ENCODE measurements around the gene BOC.

BOC gene

GRCh38 chr3:113269661-113270060 is 58.3 kb downstream of the BOC start:
- DNase-seq (ENCODE audit: low read depth in 2 of 2), result no peak

GRCh38 chr3:113270068-113270467 is 58.7 kb downstream of the BOC start:
- no peak for DNase-seq (ENCODE audit: low read depth in 2 of 2)

GRCh38 chr3:113270786-113271185 is 59.4 kb downstream of the BOC start:
- DNase-seq (ENCODE audit: low read depth in 2 of 2), result no peak

- DNase-seq (ENCODE audit: low read depth in 2 of 2), result no peak
These were observed 59.8 kb downstream of the BOC start for GRCh38 chr3:113271189-113271588.

- DNase-seq (ENCODE audit: low read depth in 2 of 2), result no peak
These were observed 60.4 kb downstream of the BOC start for GRCh38 chr3:113271594-113272384.

- DNase-seq (ENCODE audit: low read depth in 2 of 2), result no peak
These were observed 61.0 kb downstream of the BOC start for GRCh38 chr3:113272385-113272779.

- DNase-seq (ENCODE audit: low read depth in 2 of 2), result no peak
These were observed 61.7 kb downstream of the BOC start for GRCh38 chr3:113273011-113273410.

GRCh38 chr3:113273604-113274378 is 62.4 kb downstream of the BOC start:
- no peak for DNase-seq (ENCODE audit: low read depth in 2 of 2)

- DNase-seq (ENCODE audit: low read depth in 2 of 2), result no peak
These were observed 63.3 kb downstream of the BOC start for GRCh38 chr3:113274425-113275257.

GRCh38 chr3:113275258-113275556 is 63.9 kb downstream of the BOC start:
- DNase-seq (ENCODE audit: low read depth in 2 of 2), result no peak

GRCh38 chr3:113275583-113275928 is 64.2 kb downstream of the BOC start:
- no peak for DNase-seq (ENCODE audit: low read depth in 2 of 2)

GRCh38 chr3:113275929-113276750 is 64.8 kb downstream of the BOC start:
- DNase-seq (ENCODE audit: low read depth in 2 of 2), result no peak

- no peak for DNase-seq (ENCODE audit: low read depth in 2 of 2)
These were observed 65.4 kb downstream of the BOC start for GRCh38 chr3:113276751-113277080.

GRCh38 chr3:113277414-113277813 is 66.1 kb downstream of the BOC start:
- no peak for DNase-seq (ENCODE audit: low read depth in 2 of 2)

GRCh38 chr3:113277941-113278598 is 66.7 kb downstream of the BOC start:
- DNase-seq (ENCODE audit: low read depth in 2 of 2), result no peak

- no peak for DNase-seq (ENCODE audit: low read depth in 2 of 2)
These were observed 67.2 kb downstream of the BOC start for GRCh38 chr3:113278599-113278955.

GRCh38 chr3:113279686-113280085 is 68.3 kb downstream of the BOC start:
- DNase-seq (ENCODE audit: low read depth in 2 of 2), result no peak

- DNase-seq (ENCODE audit: low read depth in 2 of 2), result no peak
These were observed 71.9 kb downstream of the BOC start for GRCh38 chr3:113283306-113283705.

GRCh38 chr3:113284453-113285050 is 73.2 kb downstream of the BOC start:
- DNase-seq (ENCODE audit: low read depth in 2 of 2), result no peak

- no peak for DNase-seq (ENCODE audit: low read depth in 2 of 2)
These were observed 73.9 kb downstream of the BOC start for GRCh38 chr3:113285226-113285625.

GRCh38 chr3:113285741-113286140 is 74.4 kb downstream of the BOC start:
- DNase-seq (ENCODE audit: low read depth in 2 of 2), result no peak

Data from stimulated activated CD4-positive, alpha-beta T cell treated with anti-CD3 and anti-CD28 coated beads, Interleukin-4, amount 100 ng/mL, for 48 hours (primary cell).